MM.1S (cell line): ENCODE measurements around the gene NCL.

ENCODE experiments used
- DNase-seq: peaks from one replicate; pipeline ENCODE4 v3.0.0-alpha.2; 2015
- H2AFZ ChIP-seq: fragments of 300-600 bp; sonication (generic); 2 replicates; pipeline ENCODE4 v1.6.0; 2016; ENCODE audit warnings: antibody characterized with exemption, low read length
- H3F3A ChIP-seq: fragments of 300-600 bp; sonication (generic); 2 replicates; pipeline ENCODE4 v1.6.1; 2016; ENCODE audit warnings: mild to moderate bottlenecking, antibody characterized with exemption, low read length, moderate library complexity, mixed read lengths; ENCODE audit not compliant: insufficient read depth
- H3K27ac ChIP-seq: fragments of 300-600 bp; sonication (generic); 2 replicates; pipeline ENCODE4 v1.5.1; 2016; ENCODE audit warnings: mild to moderate bottlenecking, low read length
- H3K27me3 ChIP-seq: fragments of 300-600 bp; sonication (generic); replicated peaks from 2 replicates; pipeline ENCODE4 v1.6.0; 2016; ENCODE audit warnings: low read length; ENCODE audit not compliant: insufficient read depth
- H3K36me3 ChIP-seq: fragments of 300-600 bp; sonication (generic); replicated peaks from 2 replicates; pipeline ENCODE4 v1.6.1; 2016; ENCODE audit warnings: mild to moderate bottlenecking, low read length, mixed read lengths; ENCODE audit not compliant: insufficient read depth
- H3K4me1 ChIP-seq: fragments of 300-600 bp; sonication (generic); 2 replicates; pipeline ENCODE4 v1.6.1; 2016; ENCODE audit warnings: low read length, mixed read lengths
- H3K4me2 ChIP-seq: fragments of 300-600 bp; sonication (generic); 2 replicates; pipeline ENCODE4 v1.6.0; 2016; ENCODE audit warnings: low read depth, low read length
- H3K4me3 ChIP-seq: fragments of 300-600 bp; sonication (generic); 2 replicates; pipeline ENCODE4 v1.5.1; 2016; ENCODE audit warnings: low read length, mixed read lengths
- H3K79me2 ChIP-seq: fragments of 300-600 bp; sonication (generic); 2 replicates; pipeline ENCODE4 v1.6.1; 2016; ENCODE audit warnings: mixed run types, low read length, mixed read lengths
- H3K9ac ChIP-seq: fragments of 300-600 bp; sonication (generic); 2 replicates; pipeline ENCODE4 v1.6.1; 2016; ENCODE audit warnings: low read length, mixed read lengths
- H3K9me2 ChIP-seq: fragments of 300-600 bp; sonication (generic); replicated peaks from 2 replicates; pipeline ENCODE4 v1.6.1; 2016; ENCODE audit warnings: mild to moderate bottlenecking, low read length, mixed read lengths; ENCODE audit not compliant: insufficient read depth
- H3K9me3 ChIP-seq: fragments of 300-600 bp; sonication (generic); replicated peaks from 2 replicates; pipeline ENCODE4 v1.6.1; 2016; ENCODE audit warnings: mild to moderate bottlenecking, low read length, mixed read lengths; ENCODE audit not compliant: insufficient read depth
- H4K20me1 ChIP-seq: fragments of 300-600 bp; sonication (generic); 2 replicates; pipeline ENCODE4 v1.6.1; 2016; ENCODE audit warnings: mild to moderate bottlenecking, low read length, moderate library complexity, mixed read lengths; ENCODE audit not compliant: insufficient read depth
- CTCF ChIP-seq: fragments of 300-600 bp; sonication (generic); IDR thresholded peaks from 2 replicates; pipeline ENCODE4 v1.5.1; 2016; ENCODE audit warnings: antibody characterized with exemption, low read length, mixed read lengths
- EZH2 ChIP-seq: fragments of 300-600 bp; sonication (generic); optimal IDR thresholded peaks from 2 replicates; pipeline ENCODE3; 2017; ENCODE audit warnings: low read depth, mild to moderate bottlenecking, antibody characterized with exemption, low read length, mixed read lengths
- EZH2phosphoT487 ChIP-seq: fragments of 300-600 bp; sonication (generic); IDR thresholded peaks from 2 replicates; pipeline ENCODE4 v1.6.1; 2018; ENCODE audit warnings: antibody characterized with exemption, low read length

The NCL gene

GRCh38 chr2:231476920-231477319 is 12.6 kb upstream of the NCL start:
- Histone ChIP-seq H3K9me3 (no peaks in the 10 kb centered on the region), H3K27ac (no peak overlapping the region), H3K4me3 (no peak overlapping the region), H3K27me3 (no peaks in the 10 kb centered on the region), H3F3A (no peaks in the 10 kb centered on the region), H2AFZ (no peak overlapping the region), H3K4me1 (no peaks in the 10 kb centered on the region), H3K9ac (no peak overlapping the region), H3K4me2 (no peak overlapping the region), H3K9me2 (no peaks in the 10 kb centered on the region), H4K20me1 (no peaks in the 10 kb centered on the region), H3K36me3 (no peaks in the 10 kb centered on the region), H3K79me2 (no peaks in the 10 kb centered on the region)
- no peak for TF ChIP-seq EZH2
- no peak for TF ChIP-seq EZH2phosphoT487
- TF ChIP-seq CTCF: no peak
- DNase-seq: no peak

- Histone ChIP-seq H3F3A (no peaks in the 10 kb centered on the region), H2AFZ (no peak overlapping the region), H3K27ac (no peak overlapping the region), H4K20me1 (no peaks in the 10 kb centered on the region), H3K4me3 (no peak overlapping the region), H3K79me2 (no peaks in the 10 kb centered on the region), H3K4me1 (no peaks in the 10 kb centered on the region), H3K4me2 (no peak overlapping the region), H3K36me3 (no peaks in the 10 kb centered on the region), H3K9me2 (no peaks in the 10 kb centered on the region), H3K9me3 (no peaks in the 10 kb centered on the region), H3K9ac (no peak overlapping the region), H3K27me3 (no peaks in the 10 kb centered on the region)
- TF ChIP-seq EZH2: no peak
- DNase-seq: no peak
Measured at GRCh38 chr2:231475965-231476364, 11.7 kb upstream of the NCL start.

GRCh38 chr2:231472816-231473215 is 8.5 kb upstream of the NCL start:
- no peak for TF ChIP-seq EZH2
- TF ChIP-seq EZH2phosphoT487: no peak
- no peak for TF ChIP-seq CTCF
- Histone ChIP-seq H2AFZ (no peak overlapping the region), H3K4me3 (no peak overlapping the region), H3K27me3 (no peaks in the 10 kb centered on the region), H3K9me2 (no peaks in the 10 kb centered on the region), H3K4me2 (no peak overlapping the region), H4K20me1 (no peaks in the 10 kb centered on the region), H3K9ac (no peak overlapping the region), H3K4me1 (no peaks in the 10 kb centered on the region), H3F3A (no peaks in the 10 kb centered on the region), H3K9me3 (no peaks in the 10 kb centered on the region), H3K79me2 (no peaks in the 10 kb centered on the region), H3K27ac (no peak overlapping the region), H3K36me3 (no peaks in the 10 kb centered on the region)
- no peak for DNase-seq

- H2AFZ ChIP-seq: no peak overlapping the region
- H3K9ac ChIP-seq: no peak overlapping the region
- H3K9me3 ChIP-seq: no peaks in the 10 kb centered on the region
- H3K79me2 ChIP-seq: peaks cover 2% of the 10 kb centered on the region; the same call in 1 of the 2 replicates
- no peak overlapping the region for H3K4me3 ChIP-seq
- TF ChIP-seq EZH2phosphoT487 (no peak), CTCF (no peak), EZH2 (no peak)
- H3K36me3 ChIP-seq: no peaks in the 10 kb centered on the region
- peaks cover 2% of the 10 kb centered on the region; the same call in 1 of the 2 replicates for H3K4me1 ChIP-seq
- H3K27ac ChIP-seq: no peak overlapping the region
- H3K9me2 ChIP-seq: no peaks in the 10 kb centered on the region
- no peak overlapping the region for H3K4me2 ChIP-seq
- H4K20me1 ChIP-seq: no peaks in the 10 kb centered on the region
- no peaks in the 10 kb centered on the region for H3K27me3 ChIP-seq
- no peaks in the 10 kb centered on the region for H3F3A ChIP-seq
- DNase-seq: no peak
Measured at GRCh38 chr2:231470246-231470900, 6.1 kb upstream of the NCL start.
